Erythroblast (primary cell): ENCODE measurements around the gene SMARCB1.

Source experiments
- DNase-seq, 2 experiments: peaks; one replicate each; lab custom pipeline; 2025; lab: John Stamatoyannopoulos, UW
- GATA1 ChIP-seq: IDR thresholded peaks from 2 replicates; pipeline ENCODE4 v1.6.1; 2011; ENCODE audit warnings: low read depth, mild to moderate bottlenecking, control low read depth, low read length, moderate library complexity
- POLR2A ChIP-seq: IDR thresholded peaks from 2 replicates; pipeline ENCODE4 v1.6.1; 2011; ENCODE audit warnings: mild to moderate bottlenecking, low read length

The SMARCB1 gene

GRCh38 chr22:23769321-23769965, 17.3 kb upstream of the SMARCB1 start:
- DNase-seq: no peak
- TF ChIP-seq POLR2A: no peak
- TF ChIP-seq GATA1: no peak

- TF ChIP-seq GATA1 (no peak), POLR2A (no peak)
- DNase-seq: no peak
Observed at GRCh38 chr22:23772315-23772648, 14.5 kb upstream of the SMARCB1 start.

- no peak for TF ChIP-seq GATA1
- TF ChIP-seq POLR2A: no peak
- DNase-seq: peak; percentile 55
Observed at GRCh38 chr22:23772649-23773473, 13.9 kb upstream of the SMARCB1 start, which contains the start of gene MMP11. Gene MMP11 (plus strand): TSS chr22:23772849. CDS start chr22:23772871, 22 bp downstream.

GRCh38 chr22:23773483-23774113, 13.2 kb upstream of the SMARCB1 start:
- no peak for DNase-seq
- TF ChIP-seq POLR2A (no peak), GATA1 (no peak)

GRCh38 chr22:23774114-23774921, 12.4 kb upstream of the SMARCB1 start:
- TF ChIP-seq GATA1 (no peak), POLR2A (no peak)
- DNase-seq: no peak

GRCh38 chr22:23774922-23775436, 11.8 kb upstream of the SMARCB1 start:
- no peak for TF ChIP-seq GATA1
- no peak for TF ChIP-seq POLR2A
- no peak for DNase-seq

GRCh38 chr22:23775779-23776375, 10.9 kb upstream of the SMARCB1 start:
- TF ChIP-seq POLR2A (no peak), GATA1 (no peak)
- no peak for DNase-seq

GRCh38 chr22:23777776-23778576, 8.8 kb upstream of the SMARCB1 start:
- TF ChIP-seq POLR2A: no peak
- TF ChIP-seq GATA1: no peak
- DNase-seq: no peak

GRCh38 chr22:23778577-23778900, 8.2 kb upstream of the SMARCB1 start:
- no peak for TF ChIP-seq POLR2A
- no peak for TF ChIP-seq GATA1
- no peak for DNase-seq

- DNase-seq: no peak
- TF ChIP-seq GATA1 (no peak), POLR2A (no peak)
Observed at GRCh38 chr22:23779083-23779482, 7.7 kb upstream of the SMARCB1 start.

GRCh38 chr22:23779731-23780130, 7.0 kb upstream of the SMARCB1 start:
- no peak for DNase-seq
- TF ChIP-seq POLR2A: no peak
- no peak for TF ChIP-seq GATA1

GRCh38 chr22:23780146-23780748, 6.5 kb upstream of the SMARCB1 start:
- DNase-seq: no peak
- TF ChIP-seq GATA1 (no peak), POLR2A (no peak)
